OCI-LY3 (cell line): Measurements from ENCODE around the gene IL4R.

Experiments used
- H2AFZ ChIP-seq: fragments of 200-600, 300-600 bp; shearing (Covaris generic); 2 replicates; pipeline ENCODE4 v1.6.0; 2014; ENCODE audit warnings: antibody characterized with exemption, low read depth, low read length
- H3K27ac ChIP-seq: fragments of 200-600, 300-600 bp; sonication (generic); 2 replicates; pipeline ENCODE4 v1.5.1; 2014; ENCODE audit warnings: mild to moderate bottlenecking, low read length, moderate library complexity, mixed read lengths
- H3K27me3 ChIP-seq: fragments of 200-600, 300-600 bp; sonication (generic); 2 replicates; pipeline ENCODE4 v1.6.1; 2014; ENCODE audit warnings: low read depth, low read length, mixed read lengths
- H3K36me3 ChIP-seq: fragments of 200-600, 300-600 bp; sonication (generic); replicated peaks from 2 replicates; pipeline ENCODE3; 2014; ENCODE audit warnings: low read depth, low read length, mixed read lengths
- H3K4me1 ChIP-seq: fragments of 300-600, 200-600 bp; sonication (generic); 2 replicates; pipeline ENCODE4 v1.6.1; 2014; ENCODE audit warnings: low read length, mixed read lengths
- H3K4me2 ChIP-seq: fragments of 200-600, 300-600 bp; sonication (generic); 2 replicates; pipeline ENCODE4 v1.6.1; 2014; ENCODE audit warnings: low read length, mixed read lengths
- H3K4me3 ChIP-seq: fragments of 300-600, 200-600 bp; sonication (generic); 2 replicates; pipeline ENCODE4 v1.5.1; 2014; ENCODE audit warnings: antibody characterized with exemption, mild to moderate bottlenecking, low read length, moderate library complexity
- H3K79me2 ChIP-seq: fragments of 300-600, 200-600 bp; shearing (Covaris generic); 2 replicates; pipeline ENCODE4 v1.6.1; 2014; ENCODE audit warnings: mild to moderate bottlenecking, low read length, mixed read lengths
- H3K9ac ChIP-seq: fragments of 300-600, 200-600 bp; shearing (Covaris generic); 2 replicates; pipeline ENCODE4 v1.6.0; 2014; ENCODE audit warnings: mild to moderate bottlenecking, low read length, moderate library complexity
- H3K9me3 ChIP-seq: fragments of 200-600, 300-600 bp; shearing (Covaris generic); 2 replicates; pipeline ENCODE4 v1.6.1; 2014; ENCODE audit warnings: low read length, mixed read lengths; ENCODE audit not compliant: insufficient read depth
- H4K20me1 ChIP-seq: fragments of 200-600, 300-600 bp; sonication (generic); 2 replicates; pipeline ENCODE4 v1.6.1; 2016; ENCODE audit warnings: low read length, mixed read lengths; ENCODE audit not compliant: insufficient read depth
- EZH2phosphoT487 ChIP-seq: fragments of 200-600 bp; shearing (Covaris generic); IDR thresholded peaks from 2 replicates; pipeline ENCODE4 v1.6.1; 2018; ENCODE audit warnings: antibody characterized with exemption, mixed run types, low read depth
- TF ChIP-seq, protein P1 (sequence below): fragments of 200-600, 300-600 bp; sonication (generic); IDR thresholded peaks from 2 replicates; pipeline ENCODE4 v1.5.1; 2014; ENCODE audit warnings: antibody characterized with exemption, low read length, low read depth

IL4R gene

DNA sequence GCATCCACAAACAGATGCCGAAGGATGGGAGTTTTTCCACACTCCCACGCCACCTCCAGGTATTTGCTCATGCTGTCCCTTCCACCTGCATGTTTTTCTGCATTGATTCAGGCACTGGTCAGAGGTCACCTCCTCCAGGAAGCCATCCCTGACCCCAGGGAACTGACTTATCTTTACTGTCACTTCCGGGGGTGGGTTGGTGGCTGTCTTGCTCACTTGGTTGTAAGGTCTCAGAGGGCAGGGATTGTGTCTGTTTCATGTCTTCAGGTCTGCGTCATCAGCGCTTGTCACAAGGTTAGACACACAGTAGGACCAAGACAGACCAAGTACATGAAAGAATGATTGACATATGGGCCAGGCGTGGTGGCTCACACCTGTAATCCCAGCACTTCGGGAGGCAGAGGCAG, 1.9 kb upstream of the IL4R start:
- H3K4me1 ChIP-seq: peaks cover 11% of the 10 kb centered on the region
- H3K4me2 ChIP-seq: no peak overlapping the region
- H3K9ac ChIP-seq: no peak overlapping the region
- no peak overlapping the region for H2AFZ ChIP-seq
- H4K20me1 ChIP-seq: peaks cover 11% of the 10 kb centered on the region; the same call in 1 of the 2 replicates
- no peaks in the 10 kb centered on the region for H3K9me3 ChIP-seq
- H3K27ac ChIP-seq: no peak overlapping the region
- H3K36me3 ChIP-seq: no peaks in the 10 kb centered on the region
- no peak overlapping the region for H3K4me3 ChIP-seq
- peaks cover 27% of the 10 kb centered on the region for H3K79me2 ChIP-seq
- peaks cover 32% of the 10 kb centered on the region for H3K27me3 ChIP-seq
- TF ChIP-seq, protein P1, sequence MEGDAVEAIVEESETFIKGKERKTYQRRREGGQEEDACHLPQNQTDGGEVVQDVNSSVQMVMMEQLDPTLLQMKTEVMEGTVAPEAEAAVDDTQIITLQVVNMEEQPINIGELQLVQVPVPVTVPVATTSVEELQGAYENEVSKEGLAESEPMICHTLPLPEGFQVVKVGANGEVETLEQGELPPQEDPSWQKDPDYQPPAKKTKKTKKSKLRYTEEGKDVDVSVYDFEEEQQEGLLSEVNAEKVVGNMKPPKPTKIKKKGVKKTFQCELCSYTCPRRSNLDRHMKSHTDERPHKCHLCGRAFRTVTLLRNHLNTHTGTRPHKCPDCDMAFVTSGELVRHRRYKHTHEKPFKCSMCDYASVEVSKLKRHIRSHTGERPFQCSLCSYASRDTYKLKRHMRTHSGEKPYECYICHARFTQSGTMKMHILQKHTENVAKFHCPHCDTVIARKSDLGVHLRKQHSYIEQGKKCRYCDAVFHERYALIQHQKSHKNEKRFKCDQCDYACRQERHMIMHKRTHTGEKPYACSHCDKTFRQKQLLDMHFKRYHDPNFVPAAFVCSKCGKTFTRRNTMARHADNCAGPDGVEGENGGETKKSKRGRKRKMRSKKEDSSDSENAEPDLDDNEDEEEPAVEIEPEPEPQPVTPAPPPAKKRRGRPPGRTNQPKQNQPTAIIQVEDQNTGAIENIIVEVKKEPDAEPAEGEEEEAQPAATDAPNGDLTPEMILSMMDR: no peak
- TF ChIP-seq EZH2phosphoT487: no peak

GRCh38 chr16:27312580-27313421, 973 bp upstream of the IL4R start:
- peak overlapping the region; percentile 85 for H2AFZ ChIP-seq
- H3K4me1 ChIP-seq: peaks cover 16% of the 10 kb centered on the region
- peak overlapping the region; percentile 93 for H3K9ac ChIP-seq
- H3K36me3 ChIP-seq: peaks cover 2% of the 10 kb centered on the region
- no peak overlapping the region for H3K27ac ChIP-seq
- no peaks in the 10 kb centered on the region for H3K9me3 ChIP-seq
- peaks cover 20% of the 10 kb centered on the region for H4K20me1 ChIP-seq
- TF ChIP-seq, protein P1: no peak
- H3K27me3 ChIP-seq: peaks cover 32% of the 10 kb centered on the region
- H3K4me3 ChIP-seq: peak overlapping the region; percentile 89
- peak overlapping the region; percentile 92 for H3K4me2 ChIP-seq
- H3K79me2 ChIP-seq: peaks cover 36% of the 10 kb centered on the region

DNA sequence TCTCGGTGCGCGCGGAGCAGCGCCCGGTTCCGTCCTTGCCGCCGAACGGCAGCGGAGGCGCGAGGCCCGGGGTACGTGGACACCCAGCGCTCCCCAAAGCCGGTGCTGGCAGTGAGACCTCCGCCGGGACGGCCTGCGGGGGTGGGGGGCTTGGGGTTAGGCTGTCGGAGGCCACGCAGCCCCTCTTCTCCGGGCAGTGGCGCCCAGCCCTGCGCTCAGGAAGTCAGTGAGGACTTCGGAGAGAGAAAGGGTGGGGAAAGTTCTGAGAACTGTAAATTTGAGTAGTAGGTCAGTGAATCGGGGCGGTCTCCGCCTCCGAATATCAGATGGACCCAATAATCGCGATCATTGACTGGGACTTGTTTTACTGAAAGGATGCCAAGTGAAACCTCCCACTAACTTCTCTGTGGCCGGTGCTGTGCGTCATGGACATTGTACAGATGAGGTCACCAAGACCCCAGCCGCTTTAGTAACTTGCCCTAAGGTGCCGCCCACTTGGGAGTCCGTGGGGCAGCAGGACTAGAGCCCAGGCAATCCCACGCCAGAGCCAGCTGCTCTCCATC, 468 bp downstream of the IL4R start:
- H3K9me3 ChIP-seq: no peaks in the 10 kb centered on the region
- H2AFZ ChIP-seq: peak overlapping the region; percentile 49; the same call in 1 of the 2 replicates
- peaks cover 50% of the 10 kb centered on the region for H3K79me2 ChIP-seq
- peaks cover 27% of the 10 kb centered on the region for H3K4me1 ChIP-seq
- TF ChIP-seq, protein P1: no peak
- TF ChIP-seq EZH2phosphoT487: no peak
- H3K27me3 ChIP-seq: peaks cover 25% of the 10 kb centered on the region
- peak overlapping the region; percentile 89 for H3K4me3 ChIP-seq
- peak overlapping the region; percentile 33 for H3K27ac ChIP-seq
- H3K36me3 ChIP-seq: peaks cover 2% of the 10 kb centered on the region
- peak overlapping the region; percentile 78 for H3K4me2 ChIP-seq
- H4K20me1 ChIP-seq: peaks cover 30% of the 10 kb centered on the region
- H3K9ac ChIP-seq: peak overlapping the region; percentile 93

DNA sequence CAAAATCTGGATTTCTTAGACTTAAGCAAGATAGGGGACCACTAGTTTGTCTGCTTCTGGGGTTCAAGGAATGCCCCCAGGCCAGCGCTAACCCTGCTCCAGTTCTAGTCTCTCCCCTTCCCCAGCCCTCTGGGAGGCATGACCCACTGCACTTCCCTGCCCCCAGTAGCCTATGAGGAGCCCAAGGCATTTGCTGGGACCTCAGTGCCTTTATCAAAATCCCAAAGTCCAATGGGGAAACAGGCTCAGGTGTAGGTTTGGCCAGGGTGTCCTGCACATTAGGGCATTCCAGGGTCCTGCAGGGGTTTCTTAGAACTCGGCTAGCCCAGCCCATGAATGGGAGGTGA, 1.2 kb downstream of the IL4R start:
- Histone ChIP-seq H3K79me2 (peaks cover 53% of the 10 kb centered on the region), H3K4me2 (peak overlapping the region; percentile 78), H3K36me3 (peaks cover 2% of the 10 kb centered on the region), H2AFZ (no peak overlapping the region), H4K20me1 (peaks cover 30% of the 10 kb centered on the region), H3K27ac (no peak overlapping the region), H3K4me1 (peaks cover 27% of the 10 kb centered on the region), H3K4me3 (peak overlapping the region; percentile 89), H3K9ac (no peak overlapping the region; the same call in none of the 2 replicates), H3K9me3 (no peaks in the 10 kb centered on the region), H3K27me3 (peaks cover 25% of the 10 kb centered on the region)
- TF ChIP-seq EZH2phosphoT487: no peak
- TF ChIP-seq, protein P1: no peak
